HFF-Myc (cell line): ENCODE results near the gene TMEM9.

Experiments
- DNase-seq: peaks from one replicate; pipeline ENCODE4 v3.0.0-alpha.2; 2011; ENCODE audit warnings: low read depth; ENCODE audit errors: extremely low read depth
- H3K4me3 ChIP-seq: replicated peaks from 2 replicates; pipeline ENCODE4 v1.5.1; 2011; ENCODE audit warnings: low read depth, mild to moderate bottlenecking, control low read depth, low read length
- TF ChIP-seq, protein P1 (sequence below): IDR thresholded peaks from 2 replicates; pipeline ENCODE4 v1.5.1; 2012; ENCODE audit warnings: mild to moderate bottlenecking, low read depth, low read length, control low read depth; ENCODE audit errors: missing control alignments

Gene TMEM9

DNA sequence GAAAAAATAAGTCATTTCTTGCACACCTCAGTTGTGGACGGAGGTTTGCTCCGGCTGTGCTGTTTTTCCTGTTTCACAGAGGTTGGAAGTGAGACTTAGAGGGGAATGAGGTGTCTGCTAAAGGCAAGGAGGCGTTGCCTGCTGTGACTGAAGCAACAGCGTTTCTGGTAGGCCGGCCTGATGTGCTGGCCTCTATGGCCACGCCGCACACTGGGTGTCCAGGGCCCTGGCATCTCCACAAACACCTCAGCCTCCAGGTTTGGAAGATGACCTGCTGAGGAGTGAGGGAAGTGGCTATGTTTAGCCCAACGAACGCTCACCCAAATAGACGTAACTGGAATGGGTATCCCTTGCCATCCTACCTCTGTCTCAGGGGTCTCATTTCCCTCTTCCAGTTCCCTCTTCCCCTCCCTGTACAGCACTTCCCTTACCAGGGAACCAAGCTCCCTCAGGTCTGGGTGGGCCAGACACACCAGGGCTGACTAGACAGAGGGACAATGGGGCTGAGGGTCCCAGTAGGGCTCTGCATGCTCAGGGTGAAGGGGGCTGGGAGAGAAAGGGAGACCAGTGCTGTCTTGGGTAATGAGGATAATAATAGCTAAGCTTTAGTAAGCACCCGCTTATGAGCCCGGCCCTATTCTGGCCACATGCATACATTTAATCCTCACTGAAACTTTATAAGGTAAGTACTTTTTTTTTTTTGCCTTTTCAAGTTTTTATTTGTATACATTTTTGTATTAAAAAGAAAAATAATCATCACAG lies 53.9 kb downstream of the TMEM9 start:
- TF ChIP-seq, protein P1, sequence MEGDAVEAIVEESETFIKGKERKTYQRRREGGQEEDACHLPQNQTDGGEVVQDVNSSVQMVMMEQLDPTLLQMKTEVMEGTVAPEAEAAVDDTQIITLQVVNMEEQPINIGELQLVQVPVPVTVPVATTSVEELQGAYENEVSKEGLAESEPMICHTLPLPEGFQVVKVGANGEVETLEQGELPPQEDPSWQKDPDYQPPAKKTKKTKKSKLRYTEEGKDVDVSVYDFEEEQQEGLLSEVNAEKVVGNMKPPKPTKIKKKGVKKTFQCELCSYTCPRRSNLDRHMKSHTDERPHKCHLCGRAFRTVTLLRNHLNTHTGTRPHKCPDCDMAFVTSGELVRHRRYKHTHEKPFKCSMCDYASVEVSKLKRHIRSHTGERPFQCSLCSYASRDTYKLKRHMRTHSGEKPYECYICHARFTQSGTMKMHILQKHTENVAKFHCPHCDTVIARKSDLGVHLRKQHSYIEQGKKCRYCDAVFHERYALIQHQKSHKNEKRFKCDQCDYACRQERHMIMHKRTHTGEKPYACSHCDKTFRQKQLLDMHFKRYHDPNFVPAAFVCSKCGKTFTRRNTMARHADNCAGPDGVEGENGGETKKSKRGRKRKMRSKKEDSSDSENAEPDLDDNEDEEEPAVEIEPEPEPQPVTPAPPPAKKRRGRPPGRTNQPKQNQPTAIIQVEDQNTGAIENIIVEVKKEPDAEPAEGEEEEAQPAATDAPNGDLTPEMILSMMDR, result no peak
- no peak overlapping the region for H3K4me3 ChIP-seq
- DNase-seq, result no peak

DNA sequence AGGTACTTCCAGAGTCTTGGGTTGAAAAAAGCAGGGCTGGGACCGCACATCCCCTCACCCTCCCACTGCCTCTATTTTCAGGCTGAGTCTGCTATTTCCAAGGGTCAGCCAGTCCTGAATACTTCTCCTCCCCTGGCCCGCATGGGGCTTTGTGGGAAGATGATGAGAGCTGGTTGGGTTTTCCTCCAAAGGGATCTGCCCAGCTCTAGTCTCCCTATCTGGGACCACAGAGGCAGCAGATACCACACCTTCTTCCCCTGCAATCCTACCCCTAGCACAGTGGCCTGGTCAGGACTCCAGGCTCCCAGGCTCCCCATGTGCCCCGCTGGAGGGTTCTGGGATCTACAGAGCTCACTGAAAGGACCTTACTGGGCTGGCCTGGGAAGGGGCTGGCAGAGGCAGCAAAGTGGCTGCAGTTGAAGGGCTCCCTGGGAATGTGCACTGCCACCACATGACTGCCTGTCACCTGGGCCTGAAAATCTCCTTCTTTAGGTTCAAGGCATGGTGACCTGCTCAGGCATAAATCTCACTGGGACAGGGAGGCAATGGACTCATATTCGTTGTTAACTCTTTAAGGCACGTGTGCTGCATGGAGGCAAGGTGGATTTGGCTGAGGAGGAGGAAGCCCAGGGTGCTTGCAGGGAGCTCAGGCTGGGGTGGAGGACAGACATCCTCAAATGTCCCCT lies 55.1 kb downstream of the TMEM9 start:
- TF ChIP-seq, protein P1, result no peak
- DNase-seq, result no peak
- H3K4me3 ChIP-seq, result no peak overlapping the region

DNA sequence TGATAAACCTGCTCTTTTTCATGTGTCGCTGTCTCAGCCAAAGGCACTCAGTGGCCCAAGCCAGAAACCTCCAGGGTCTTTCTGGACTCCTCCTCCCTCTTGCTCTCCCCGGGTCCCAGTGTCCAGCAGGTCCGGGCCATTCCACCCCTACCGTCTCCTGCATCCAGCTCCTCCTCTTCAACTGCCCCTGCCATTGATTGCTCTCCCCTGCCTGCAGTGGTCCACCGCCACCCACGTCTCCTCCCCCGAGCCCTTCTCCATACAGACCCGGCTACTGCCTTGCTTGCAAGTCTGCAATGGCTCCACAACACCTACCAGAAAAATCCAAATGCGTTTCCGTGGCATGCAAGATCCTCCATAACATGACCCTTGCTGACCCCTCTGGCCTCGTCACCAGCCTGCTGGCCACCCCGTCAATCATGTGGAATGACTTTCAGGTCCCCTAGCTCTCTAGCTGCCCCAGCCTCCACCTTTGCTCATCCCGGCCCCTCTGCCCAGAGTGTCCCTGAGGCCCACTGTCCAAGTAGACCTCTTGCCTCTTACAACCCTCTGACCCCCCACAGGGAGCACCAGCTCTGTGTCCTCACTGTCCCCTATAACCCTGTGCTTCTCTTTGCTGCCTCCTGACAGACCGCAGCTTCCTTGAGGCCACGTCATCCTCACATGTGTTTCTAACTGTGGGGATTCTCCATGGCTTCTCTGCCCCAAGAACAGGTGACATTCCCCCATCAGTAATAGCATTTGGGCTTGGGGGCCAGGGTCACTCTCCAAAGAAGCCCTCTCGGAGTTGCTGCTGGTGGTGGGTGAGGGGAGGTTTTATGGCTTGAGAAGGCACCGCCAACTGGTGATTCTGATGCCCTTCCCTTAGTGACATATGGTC lies 57.1 kb downstream of the TMEM9 start:
- DNase-seq, result no peak
- TF ChIP-seq, protein P1, result no peak
- H3K4me3 ChIP-seq, result no peak overlapping the region

DNA sequence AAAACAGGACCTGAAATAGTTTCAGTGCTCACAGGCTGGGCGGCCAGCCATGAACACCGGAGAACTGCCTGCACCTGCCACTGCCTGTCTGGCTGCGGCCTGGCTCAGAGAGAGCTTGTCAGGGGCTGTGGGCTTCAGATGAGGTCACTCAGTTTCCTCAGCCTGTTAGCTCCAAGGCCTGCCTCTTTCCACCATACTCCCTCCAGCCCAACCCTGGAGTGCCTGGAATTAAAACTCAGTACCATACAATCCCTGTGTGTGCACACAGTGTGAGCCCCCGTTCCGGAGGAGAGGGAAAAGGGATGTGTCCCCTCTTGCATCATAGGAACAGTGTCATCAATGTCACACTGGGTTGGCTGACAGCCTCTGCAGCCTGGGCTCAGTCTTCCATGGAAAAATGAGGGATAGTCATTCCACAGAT lies 58.2 kb downstream of the TMEM9 start:
- DNase-seq, result no peak
- TF ChIP-seq, protein P1, result no peak
- H3K4me3 ChIP-seq, result no peak overlapping the region

GRCh38 chr1:201095581-201095980 lies 58.7 kb downstream of the TMEM9 start:
- no peak overlapping the region for H3K4me3 ChIP-seq
- TF ChIP-seq, protein P1, result no peak
- no peak for DNase-seq

DNA sequence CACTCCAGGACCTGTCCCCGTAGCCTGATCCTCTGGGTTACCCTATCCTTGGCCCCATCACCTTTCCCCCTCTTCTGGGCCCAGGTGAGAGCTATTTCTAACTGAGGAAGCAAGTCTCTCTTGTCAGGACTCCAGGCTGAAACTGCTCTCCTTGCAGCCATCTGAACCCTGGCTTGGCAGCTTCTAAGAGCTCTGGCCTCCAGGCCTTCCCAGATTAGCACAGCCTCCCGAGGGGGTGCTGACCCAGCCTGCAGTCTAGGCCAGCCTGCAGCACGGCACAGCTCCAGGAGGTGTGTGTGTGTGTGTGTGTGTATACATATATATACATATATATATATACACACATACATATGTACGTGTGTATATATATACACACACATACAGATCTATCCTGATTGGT lies 59.4 kb downstream of the TMEM9 start:
- no peak for DNase-seq
- TF ChIP-seq, protein P1, result no peak
- H3K4me3 ChIP-seq, result no peak overlapping the region
